Adrenal gland (tissue), 12 donors: ENCODE results near the gene PLPP1. TPM values are rescaled to one million over a fixed set of nuclear protein-coding genes. Genes with fewer than 3 reads are reported as not detected.

Experiments used
- DNase-seq, 7 donors: peaks; one replicate each; pipeline ENCODE4 v3.0.0-alpha.2; 2019 to 2020
- H3K27ac ChIP-seq, 5 donors: fragments of 200-600 bp; sonication (generic) in 4 of 5; 1 replicate in 3 of 5; 2 replicates in 2 of 5; pipeline versions ENCODE4 v1.5.1 to v1.8.0; 2016 to 2020; ENCODE audit warnings: mild to moderate bottlenecking in 1 of 5
- H3K27me3 ChIP-seq: fragments of 200-600 bp; 2 replicates; pipeline ENCODE4 v1.8.0; 2021
- H3K36me3 ChIP-seq, 2 donors: fragments of 200-600 bp; replicated peaks in 1 of 2; 1 replicate in 1 of 2; 2 replicates in 1 of 2; pipeline versions ENCODE4 v1.5.1 to v1.8.0; 2018 to 2022
- H3K4me1 ChIP-seq, 2 donors: fragments of 200-600 bp; replicated peaks in 1 of 2; 1 replicate in 1 of 2; 2 replicates in 1 of 2; pipeline versions ENCODE4 v1.5.1 to v1.8.0; 2018 to 2021
- H3K4me3 ChIP-seq, 4 donors: fragments of 200-600 bp; sonication (generic) in 3 of 4; one replicate each; pipeline ENCODE4 v1.5.1; 2016 to 2018
- H3K9me3 ChIP-seq, 3 donors: fragments of 200-600 bp; sonication (generic) in 1 of 3; replicated peaks in 1 of 3; 1 replicate in 2 of 3; 2 replicates in 1 of 3; pipeline versions ENCODE4 v1.5.1 to v1.8.0; 2016 to 2021
- CTCF ChIP-seq, 6 experiments: fragments of 450-650 bp in 4 of 6; fragments of 200-600 bp in 2 of 6; sonication (generic) in 1 of 6; IDR thresholded peaks; 1 replicate in 5 of 6; 2 replicates in 1 of 6; pipeline versions ENCODE4 v1.5.1 to v1.8.0; 2016 to 2021; ENCODE audit warnings: antibody characterized with exemption in 6 of 6, mild to moderate bottlenecking in 2 of 6, moderate library complexity in 1 of 6
- POLR2A ChIP-seq, 2 donors: fragments of 450-650 bp; IDR thresholded peaks; one replicate each; pipeline ENCODE4 v1.6.1; 2017; ENCODE audit warnings: antibody characterized with exemption in 2 of 2, mild to moderate bottlenecking in 2 of 2, moderate library complexity in 1 of 2
- WGBS, 4 donors: extraction: QIAGEN DNeasy Blood & Tissue Kit in 2 of 4; methylation state at CpG; one replicate each; pipeline versions ENCODE4 v1.1.5 to v1.1.7; 2013 to 2017; 5-methylcytosine and 5-hydroxymethylcytosine counted together
- intact Hi-C, 2 donors: fragments of 100-400 bp; cut with DNase I; formaldehyde crosslinking; loops; one replicate each; pipeline versions ENCODE4 v1.14.1 to v1.15.0; 2022 to 2023
- polyA plus RNA-seq, 3 donors: library from polyadenylated mRNA; stranded (reverse); fragments of 200-250 nt in 2 of 3; fragments of 350-450 nt in 1 of 3; fragmentation: Illumina TruSeq in 1 of 3; extraction: RNeasy Lipid Tissue Mini Kit (QIAGEN cat#74804) in 1 of 3; gene quantifications; one replicate each; pipeline ENCODE4 v1.2.3, GENCODE V29; 2013 to 2014
- total RNA-seq, 9 donors: library from RNA; depleted of rRNA in 4 of 9; stranded (reverse); fragments of >200 nt in 4 of 9; fragments of 120-200 nt in 1 of 9; fragmentation: NEBNext Ultra II Directional in 1 of 9; extraction: Animal tissue kit (Norgen Biotek cat#: 25700) in 1 of 9; gene quantifications; one replicate each; pipeline versions ENCODE4 v1.1.0 to v1.2.4, GENCODE V29; 2013 to 2023
- donor health status: healthy with polysubstance abuse.
- donor health status: Bipolar disorder and iron deficiency.
- donor health status: DM: yes; HTN: yes; CAD: no.
- donor health status: DM: no; HTN: no; CAD: no.
- donor health status: DM: no; HTN: no; CAD: no.
- donor health status: DM: yes; HTN: yes; CAD: no.

The PLPP1 gene
- total and polyA plus RNA-seq, 12 donors = 55.2 to 716 (median 124) TPM

GRCh38 chr5:55456216-55456895 lies 78.4 kb downstream of the PLPP1 start:
- Histone ChIP-seq H3K27ac (no peak overlapping the region), H3K27me3 (no peaks in the 10 kb centered on the region), H3K36me3 (no peaks in the 10 kb centered on the region), H3K4me1 (peaks cover 0 to 20% of the 10 kb centered on the region in 2 donors), H3K4me3 (no peak overlapping the region), H3K9me3 (no peaks in the 10 kb centered on the region)
- no peak for DNase-seq
- intact Hi-C loops = no loop called here
- TF ChIP-seq POLR2A (IDR thresholded peaks at IDR 0.05) (no peak), CTCF (IDR thresholded peaks at IDR 0.05) (no peak)
- 94 to 100% (median 96%) methylated on average over 3 of the region's 3 CpGs for WGBS, 4 donors

GRCh38 chr5:55454282-55454681 lies 80.5 kb downstream of the PLPP1 start:
- no peak for DNase-seq
- H3K4me3 ChIP-seq = no peak overlapping the region
- WGBS, 4 donors = 72 to 81% (median 74%) methylated on average over 2 of the region's 2 CpGs
- H3K36me3 ChIP-seq = no peaks in the 10 kb centered on the region
- H3K27me3 ChIP-seq = no peaks in the 10 kb centered on the region
- no peak overlapping the region for H3K27ac ChIP-seq
- no peaks in the 10 kb centered on the region for H3K9me3 ChIP-seq
- intact Hi-C loops = no loop called here
- H3K4me1 ChIP-seq = peaks cover 0 to 13% of the 10 kb centered on the region in 2 donors
- TF ChIP-seq CTCF (IDR thresholded peaks at IDR 0.05) = no peak
- TF ChIP-seq POLR2A (IDR thresholded peaks at IDR 0.05) = no peak

GRCh38 chr5:55453211-55453610 lies 81.6 kb downstream of the PLPP1 start:
- no peak for DNase-seq
- WGBS, 4 donors = 43 to 61% (median 54%) methylated on average over 1 of the region's 1 CpG
- Histone ChIP-seq H3K27me3 (no peaks in the 10 kb centered on the region), H3K36me3 (no peaks in the 10 kb centered on the region), H3K9me3 (no peaks in the 10 kb centered on the region), H3K4me3 (no peak overlapping the region), H3K27ac (no peak overlapping the region), H3K4me1 (peaks cover 0 to 10% of the 10 kb centered on the region in 2 donors)
- TF ChIP-seq POLR2A (IDR thresholded peaks at IDR 0.05) = no peak
- no peak for TF ChIP-seq CTCF (IDR thresholded peaks at IDR 0.05)
- intact Hi-C loops = no loop called here

- Histone ChIP-seq H3K27me3 (no peaks in the 10 kb centered on the region), H3K4me1 (peaks cover 0 to 10% of the 10 kb centered on the region in 2 donors), H3K4me3 (no peak overlapping the region), H3K36me3 (no peaks in the 10 kb centered on the region), H3K9me3 (no peaks in the 10 kb centered on the region), H3K27ac (no peak overlapping the region)
- intact Hi-C loops = no loop called here
- 92 to 100% (median 98%) methylated on average over 2 of the region's 2 CpGs for WGBS, 4 donors
- TF ChIP-seq POLR2A (IDR thresholded peaks at IDR 0.05) = no peak
- no peak for TF ChIP-seq CTCF (IDR thresholded peaks at IDR 0.05)
- DNase-seq = no peak
These were observed 82.8 kb downstream of the PLPP1 start for GRCh38 chr5:55451976-55452375.
